ENCODE data around the gene PCTP.

PCTP gene

DNA sequence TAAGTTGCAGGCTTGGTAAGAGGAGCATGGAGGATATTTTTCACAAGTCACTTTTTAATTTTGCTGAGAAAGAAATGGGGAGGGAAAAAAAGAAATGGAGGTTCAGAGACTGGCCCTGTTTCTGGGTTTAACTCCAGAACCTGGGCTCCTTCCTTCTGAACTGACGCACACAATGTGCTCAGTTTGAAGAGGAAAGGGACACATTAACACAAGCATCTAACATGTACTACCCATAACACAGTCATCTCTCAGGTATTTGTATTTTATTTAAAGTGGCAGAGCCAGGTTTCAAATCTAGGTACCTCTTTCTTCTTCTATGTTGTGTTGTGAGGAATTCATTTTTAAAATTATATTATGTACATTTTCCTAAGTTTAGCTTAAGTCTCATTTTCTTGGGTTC is 22.9 kb upstream of the PCTP start:
- no peak for DNase-seq

DNA sequence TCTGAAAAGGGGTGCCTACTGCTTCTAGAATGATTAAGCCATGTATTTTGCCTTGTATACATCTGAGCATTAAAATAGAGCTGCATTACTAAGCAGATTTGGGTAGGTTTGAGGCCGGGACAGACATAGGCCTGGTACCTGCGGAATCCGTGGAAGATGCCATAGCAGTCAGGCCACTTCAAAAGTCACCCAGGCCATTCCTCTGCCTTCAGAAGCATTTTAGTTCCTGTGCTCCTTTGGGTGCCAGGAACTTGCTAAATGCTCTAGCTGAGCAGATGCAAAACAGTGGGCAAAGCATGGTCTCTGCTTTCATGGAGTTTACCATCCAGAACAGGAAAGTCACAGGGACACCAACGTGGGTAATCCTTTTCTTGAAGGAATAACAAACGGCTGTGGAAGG is 22.5 kb upstream of the PCTP start:
- DNase-seq = no peak

DNA sequence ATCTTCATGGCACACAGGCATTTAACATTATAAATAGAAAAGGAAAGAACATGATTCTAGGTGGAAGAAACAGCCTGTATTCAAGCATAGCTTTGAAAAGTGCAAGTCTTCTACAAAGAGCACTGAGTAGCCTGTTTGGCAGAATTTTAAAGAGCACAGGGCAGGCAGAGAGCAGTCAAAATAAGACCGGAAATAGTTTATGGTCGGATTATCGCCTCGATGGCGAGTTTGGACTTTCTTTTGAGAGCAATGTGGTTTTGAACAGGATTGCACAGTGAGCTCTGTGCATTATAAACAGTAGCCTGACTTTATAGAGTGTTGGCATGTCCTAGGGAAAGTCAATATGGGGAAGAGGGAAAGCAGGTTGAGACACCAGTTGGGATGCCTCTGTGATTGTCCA is 22.0 kb upstream of the PCTP start:
- DNase-seq = no peak

DNA sequence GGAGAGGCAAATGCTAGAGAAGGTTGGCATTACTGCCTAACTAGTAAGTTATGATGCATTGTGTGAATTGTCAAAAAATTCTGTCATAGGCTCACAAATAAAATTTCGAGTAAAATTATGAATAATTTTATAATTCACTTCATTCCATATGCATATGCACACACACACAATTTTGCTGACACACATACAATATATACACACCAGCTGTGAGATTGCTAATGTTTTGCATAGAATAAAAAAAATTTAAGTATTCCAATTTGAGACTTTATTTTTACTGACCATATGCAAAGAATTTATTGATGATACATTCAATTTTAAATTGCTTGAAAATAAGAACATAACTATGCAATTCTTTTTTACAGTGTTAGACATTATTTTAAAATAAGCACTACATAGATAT is 21.4 kb upstream of the PCTP start:
- DNase-seq = no peak

DNA sequence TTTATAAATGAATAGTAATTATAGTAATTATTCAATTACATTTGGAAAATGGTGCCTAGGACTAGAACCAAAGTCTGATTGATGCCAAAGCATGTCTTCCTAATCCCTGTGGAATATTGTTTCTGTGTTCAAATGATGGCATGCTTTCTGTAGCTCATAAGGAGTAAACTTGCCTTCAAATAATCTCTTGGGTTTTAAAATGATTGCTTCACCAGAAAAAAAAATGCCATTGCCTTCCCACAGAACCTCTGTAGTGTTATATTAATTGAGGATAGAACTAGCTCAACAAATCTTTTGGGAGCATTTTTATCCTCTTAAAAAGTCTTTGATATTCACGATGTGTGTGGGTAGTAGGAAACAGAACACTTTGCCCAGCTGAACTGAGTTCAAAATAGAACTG is 20.5 kb upstream of the PCTP start:
- DNase-seq = no peak

DNA sequence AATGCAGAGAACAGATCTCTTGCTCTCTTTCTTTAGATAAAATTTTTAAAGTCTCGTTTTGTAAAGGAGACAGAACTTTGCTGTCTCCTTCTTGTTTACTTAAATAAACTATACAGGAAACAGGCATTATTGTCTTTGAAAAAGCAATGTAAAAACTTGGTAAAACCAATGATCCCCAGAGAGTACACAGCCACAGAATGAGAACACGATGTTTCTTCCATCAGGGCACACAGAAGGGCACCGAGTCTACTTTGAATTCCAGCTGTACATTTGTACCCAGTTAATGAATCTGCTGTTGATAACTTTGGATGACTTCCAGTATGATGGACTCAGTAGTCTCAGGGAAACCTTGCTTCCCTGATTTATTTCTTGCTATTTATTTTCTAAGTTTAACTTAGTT is 20.0 kb upstream of the PCTP start:
- no peak for DNase-seq

DNA sequence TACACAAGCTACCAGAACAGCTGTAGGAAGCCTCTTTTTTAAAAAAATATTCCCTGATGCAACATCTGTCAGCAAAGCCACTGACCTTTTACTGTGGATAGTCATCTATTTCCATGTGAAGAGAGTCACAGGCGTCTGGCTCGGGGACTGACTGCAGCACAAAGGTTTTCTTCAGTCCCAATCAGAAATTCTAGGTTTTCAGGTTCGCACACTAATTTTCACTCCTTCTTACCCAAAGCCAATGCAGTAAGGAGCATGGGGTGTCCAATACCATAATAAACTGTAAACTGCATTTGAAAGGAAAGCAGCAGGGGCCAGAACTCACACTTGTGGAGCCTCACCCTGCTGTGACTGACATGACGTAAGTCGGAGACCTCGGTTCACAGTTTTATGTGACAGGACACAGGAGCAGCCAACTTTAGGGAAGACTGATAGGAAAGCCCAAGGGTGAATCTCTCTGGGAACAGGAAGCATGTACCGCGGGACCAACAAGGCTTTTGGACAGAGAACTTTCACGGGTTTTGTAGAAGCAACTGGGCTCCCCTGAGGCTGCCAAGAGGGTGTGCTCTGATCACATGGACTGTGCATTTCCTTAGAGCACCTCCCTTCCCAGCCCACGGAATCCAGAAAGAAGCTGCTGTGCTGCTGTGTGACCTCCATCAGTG is 19.1 kb upstream of the PCTP start:
- DNase-seq = peak; percentile 17

DNA sequence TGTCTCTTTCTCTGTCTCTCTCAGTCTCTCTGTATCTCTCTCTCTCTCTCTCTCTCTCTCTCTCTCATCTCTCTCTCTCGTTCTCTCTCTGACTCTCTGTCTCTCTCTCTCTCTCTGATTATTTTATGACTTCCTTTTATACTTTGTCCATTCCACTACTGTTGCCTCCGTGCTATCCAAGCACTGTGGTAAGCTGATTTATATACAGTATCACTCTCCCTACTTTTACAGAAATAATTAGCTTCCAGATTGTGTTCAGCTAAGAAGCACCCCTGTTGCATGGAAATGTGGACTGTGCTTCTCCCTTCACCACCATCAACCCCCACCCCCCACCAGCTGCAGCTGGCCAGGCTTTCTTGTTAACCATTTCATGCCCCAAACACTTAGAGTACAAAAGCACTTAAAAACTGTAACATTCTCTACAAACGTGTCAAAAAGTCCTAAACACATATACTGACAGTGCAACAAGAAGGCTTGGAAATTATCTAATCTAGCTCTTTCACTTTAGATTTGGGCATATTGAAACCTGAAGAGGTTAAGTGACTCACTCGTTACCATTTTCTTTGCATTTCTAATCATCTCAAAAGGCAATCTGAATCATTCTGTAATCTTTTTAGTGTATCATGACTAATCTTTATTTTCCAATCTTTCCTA is 16.6 kb upstream of the PCTP start:
- DNase-seq = no peak

DNA sequence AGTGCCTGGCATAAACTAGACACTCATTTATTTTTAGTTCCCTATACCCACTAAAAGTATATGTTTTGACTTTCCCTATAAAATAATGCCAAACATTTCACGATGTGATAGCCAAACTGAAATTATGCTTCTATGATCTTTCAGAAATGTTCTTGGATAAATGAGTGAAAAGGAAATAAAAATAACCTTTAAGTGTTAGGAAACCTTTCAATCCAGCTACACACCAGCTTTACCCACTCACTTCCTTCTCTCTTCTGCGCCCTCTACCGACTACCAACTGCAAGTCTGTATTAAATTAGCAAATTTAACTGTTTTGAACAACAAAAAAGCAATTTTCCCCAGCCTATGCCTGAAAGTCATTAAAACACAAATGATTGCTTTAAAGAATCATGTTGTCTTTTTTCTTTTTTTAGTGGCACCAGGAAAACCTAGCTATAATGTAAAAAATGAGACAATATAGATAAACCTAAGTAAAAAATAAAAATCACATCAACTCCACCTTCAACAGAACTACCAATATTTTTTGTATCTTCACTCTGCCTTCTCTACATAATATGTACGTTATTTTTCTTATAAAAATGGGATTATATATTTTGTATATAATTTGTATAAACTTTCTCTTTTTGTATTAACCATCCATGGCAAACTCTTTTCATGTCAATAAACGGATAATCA is 15.0 kb upstream of the PCTP start:
- DNase-seq = peak; percentile 63

DNA sequence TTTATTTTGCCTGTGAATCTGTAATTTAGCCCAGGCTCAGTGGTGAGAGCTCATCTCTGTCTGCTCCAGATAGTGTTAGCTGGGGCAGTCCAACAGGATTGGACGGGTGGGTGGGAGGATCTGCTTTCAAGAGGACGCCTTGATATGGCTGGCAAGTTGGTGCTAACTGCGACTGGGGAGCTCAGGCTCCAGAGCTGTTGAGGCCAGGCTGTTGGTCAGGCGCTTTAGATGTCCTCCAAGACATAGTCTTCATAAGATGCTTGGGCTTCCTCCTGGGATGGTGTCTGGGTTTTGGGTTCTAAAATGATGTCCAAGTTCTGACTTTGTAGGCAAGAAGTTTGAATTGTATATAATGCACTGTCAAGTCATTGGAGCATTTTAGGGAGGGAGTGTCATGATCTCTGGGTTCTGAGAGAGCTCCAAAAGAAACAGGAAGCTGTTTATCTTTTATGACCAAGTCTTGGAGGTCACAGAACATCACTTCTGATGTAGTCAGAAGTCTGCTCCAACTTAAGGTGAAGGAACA is 12.8 kb upstream of the PCTP start:
- no peak for DNase-seq

DNA sequence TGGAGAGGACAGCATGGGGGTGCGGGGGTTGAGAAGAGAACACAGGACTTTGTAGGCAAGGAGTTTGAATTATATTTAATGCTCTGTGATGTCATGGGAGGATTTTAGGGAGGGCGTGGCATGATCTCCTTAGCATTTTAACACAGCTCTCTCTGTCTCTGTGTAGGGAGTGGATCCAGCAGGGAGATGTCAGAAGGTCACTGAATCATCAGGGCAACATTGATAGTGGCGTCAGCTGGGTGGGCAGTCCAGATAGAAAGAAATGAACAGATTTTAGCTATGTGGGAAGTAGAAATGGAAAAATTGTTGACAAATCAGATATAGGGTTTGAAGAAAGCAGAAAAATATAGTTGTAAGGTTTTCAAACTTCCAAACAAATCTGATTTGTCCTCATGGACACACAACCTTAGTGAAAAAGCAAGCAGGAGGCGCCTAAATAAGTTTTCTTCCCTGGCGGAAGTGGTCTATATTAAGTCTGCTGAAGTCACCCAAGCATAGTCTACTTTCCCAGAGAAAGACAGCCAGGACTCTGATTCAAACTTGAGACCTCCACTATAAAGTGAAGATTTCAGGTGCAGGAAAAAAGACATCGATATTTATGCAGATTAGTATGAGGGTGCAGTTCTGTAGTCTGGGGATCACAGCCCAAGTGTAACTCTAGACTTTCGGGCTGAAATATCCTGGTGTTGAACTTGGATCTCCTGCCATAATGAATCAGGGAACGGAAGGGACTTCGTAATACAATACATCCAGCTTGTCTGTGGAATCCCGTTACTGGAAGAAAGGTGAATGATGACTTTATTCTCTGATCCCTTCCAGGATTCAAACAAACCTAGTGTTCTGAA is 10.1 kb upstream of the PCTP start:
- DNase-seq = no peak

DNA sequence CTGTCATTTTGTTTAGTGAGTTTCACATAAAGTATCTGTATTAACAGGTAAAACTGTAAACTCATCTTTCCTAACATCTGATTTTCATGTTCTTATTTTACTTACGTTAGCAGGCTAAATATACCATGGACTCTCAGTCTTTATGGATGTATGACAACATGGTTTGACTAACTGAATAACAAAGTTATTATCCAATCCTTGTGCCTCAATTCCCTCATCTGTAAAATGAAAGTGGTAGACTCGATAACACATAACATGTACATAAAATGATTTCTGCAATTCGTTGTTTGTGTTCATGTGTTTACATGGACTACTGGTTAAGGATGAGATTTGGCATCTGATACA is 9.5 kb upstream of the PCTP start:
- DNase-seq = no peak

DNA sequence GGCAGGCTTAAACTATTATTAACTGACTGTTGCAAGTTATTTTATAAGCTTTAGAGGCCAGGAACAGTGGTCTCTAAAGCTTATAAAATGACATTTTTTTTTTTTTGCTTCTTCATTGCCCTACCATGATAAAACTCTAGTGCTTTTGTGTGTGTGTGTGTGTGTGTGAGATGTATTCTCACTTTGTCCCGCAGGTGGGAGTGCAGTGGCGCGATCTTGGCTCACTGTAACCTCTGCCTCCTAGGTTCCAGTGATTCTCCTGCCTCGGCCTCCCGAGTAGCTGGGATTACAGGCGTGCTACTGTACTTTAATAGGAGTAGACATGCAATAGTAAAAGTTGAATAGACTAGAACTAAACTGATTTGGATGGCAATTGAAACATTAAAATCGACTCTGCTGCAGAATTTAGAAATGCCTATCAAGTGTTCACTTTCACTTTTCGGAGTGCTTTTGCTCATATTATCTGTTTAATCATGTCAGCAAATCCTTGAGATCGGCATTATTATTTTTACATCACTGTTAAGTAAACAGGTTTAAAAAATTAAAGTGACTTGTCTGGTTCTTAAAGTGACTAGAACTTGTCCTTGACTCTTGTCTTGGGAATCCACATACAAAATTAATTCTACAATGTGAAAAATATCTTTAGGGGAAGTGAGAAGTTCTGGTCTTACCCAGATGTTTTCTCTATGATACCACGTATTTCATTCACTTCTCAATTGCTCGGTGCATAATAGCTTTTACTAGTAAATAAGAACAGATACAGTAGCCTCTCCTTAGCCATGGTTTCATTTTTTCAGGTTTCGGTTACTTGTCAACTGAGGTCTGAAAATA is 8.4 kb upstream of the PCTP start:
- DNase-seq = no peak

DNA sequence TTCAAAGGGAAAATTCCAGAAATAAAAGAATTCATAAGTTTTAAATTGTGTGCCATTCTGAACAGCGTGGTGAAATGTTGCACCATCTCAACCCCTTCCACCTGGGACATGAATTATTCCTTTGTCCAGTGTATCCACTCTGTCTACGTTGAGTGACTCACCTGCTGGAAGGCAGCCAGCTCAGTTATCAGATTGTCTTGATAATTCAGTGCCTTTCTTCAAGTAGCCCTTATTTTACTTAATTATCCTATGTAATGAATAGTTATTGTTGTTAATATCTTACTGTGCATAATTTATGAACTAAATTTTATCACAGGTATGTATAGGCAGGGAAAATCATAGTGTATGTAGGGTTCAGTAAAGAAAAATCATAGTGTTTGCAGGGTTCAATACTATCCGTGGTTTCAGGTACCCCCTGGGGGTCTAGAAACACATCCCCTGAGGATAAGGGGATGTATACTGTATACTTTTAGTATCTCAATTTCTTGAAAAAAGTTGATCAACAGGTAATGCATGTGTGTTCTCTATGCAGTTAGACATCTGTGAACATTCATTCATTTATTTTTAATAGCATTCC is 7.7 kb upstream of the PCTP start:
- no peak for DNase-seq

DNA sequence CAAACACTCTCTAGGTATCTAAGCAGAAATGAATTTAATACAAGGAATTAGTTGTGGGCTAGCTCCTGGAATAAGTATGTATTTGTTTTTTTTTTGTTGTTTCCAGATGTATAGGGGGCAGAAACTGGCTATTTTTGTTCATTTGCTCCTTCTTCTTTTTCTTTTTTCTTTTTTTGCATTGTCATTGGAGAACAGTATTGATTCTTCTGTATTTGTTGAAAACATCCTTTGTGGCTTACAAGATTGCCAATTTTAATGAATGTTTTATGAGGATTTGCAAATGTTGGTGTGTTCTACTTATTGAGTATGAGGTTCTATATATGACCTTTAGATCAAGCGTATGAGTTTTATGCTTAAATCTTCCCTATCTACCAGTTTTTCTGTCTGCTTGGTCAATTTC is 5.6 kb upstream of the PCTP start:
- no peak for DNase-seq

DNA sequence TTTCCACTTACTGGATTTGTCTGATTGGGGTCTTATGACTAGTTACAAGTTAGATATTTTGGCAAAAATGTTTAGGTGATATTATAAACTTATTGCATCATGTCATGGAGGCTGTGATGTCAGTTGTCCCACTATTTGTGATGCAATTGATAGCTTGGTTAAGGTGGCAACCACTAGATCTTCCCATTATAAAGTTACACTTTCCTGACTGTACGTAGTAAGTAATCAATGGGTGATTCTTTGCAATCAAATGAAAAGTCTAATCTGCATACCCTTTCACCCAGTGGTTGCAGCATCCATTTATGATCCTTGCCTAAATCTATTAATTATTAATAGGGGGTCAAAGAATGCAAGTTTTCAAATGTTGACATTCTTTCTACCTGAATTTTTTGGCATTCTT is 4.4 kb upstream of the PCTP start:
- no peak for DNase-seq

DNA sequence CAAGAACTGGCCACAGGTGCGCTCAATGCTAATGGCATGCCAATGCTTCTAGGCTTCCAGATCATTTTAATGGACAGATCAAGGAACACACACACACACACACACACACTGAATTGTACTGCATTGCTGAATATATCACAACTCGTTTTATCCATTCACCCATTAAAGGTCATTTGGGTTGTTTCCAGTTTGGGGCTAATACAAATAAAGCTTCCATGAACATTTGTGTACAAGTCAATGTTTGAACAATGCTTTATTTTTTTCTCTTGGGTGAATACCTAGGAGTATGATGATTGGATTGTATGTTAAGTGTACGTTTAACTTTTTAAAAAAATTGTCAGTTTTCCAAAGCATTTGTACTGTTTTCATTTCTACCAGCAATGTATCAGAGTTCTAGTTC is 3.6 kb upstream of the PCTP start:
- DNase-seq = no peak

DNA sequence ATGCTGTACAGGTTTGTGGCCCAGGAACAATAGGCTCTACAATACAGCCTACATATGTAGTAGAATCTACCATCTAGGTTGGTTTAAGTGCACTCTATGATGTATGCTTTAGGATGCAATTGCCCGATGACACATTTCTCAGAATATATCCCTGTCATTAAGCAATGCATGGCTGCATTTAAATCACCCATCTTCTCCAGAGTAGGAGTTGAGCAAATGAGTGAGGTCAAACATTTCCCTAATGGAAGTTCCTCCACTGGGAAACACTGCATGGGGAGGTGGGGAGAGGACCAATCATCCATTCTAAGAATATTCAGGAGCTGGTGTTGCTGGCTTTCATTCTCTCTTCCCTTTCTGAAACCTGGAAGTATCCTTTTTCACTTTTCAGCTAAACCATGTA is 2.0 kb upstream of the PCTP start:
- DNase-seq = peak; percentile 36

DNA sequence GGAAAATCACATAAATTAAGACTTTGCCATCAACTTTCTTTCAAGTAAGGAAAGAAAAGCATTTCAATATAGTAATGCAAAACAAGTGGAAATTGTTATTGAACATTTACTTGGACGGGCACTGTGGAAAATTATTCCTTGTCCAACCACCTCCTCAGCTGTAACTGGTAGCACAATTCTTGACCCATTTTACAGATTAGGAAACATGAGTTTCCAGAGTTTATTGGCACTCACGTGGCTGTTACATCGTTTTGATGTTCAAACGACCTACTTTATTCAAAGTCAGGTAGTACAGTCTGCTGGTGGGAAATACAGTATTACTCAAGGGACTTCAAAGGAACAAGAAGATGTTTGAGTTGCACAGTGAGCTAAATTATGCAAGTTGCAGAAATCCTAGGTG is 866 bp upstream of the PCTP start:
- no peak for DNase-seq

DNA sequence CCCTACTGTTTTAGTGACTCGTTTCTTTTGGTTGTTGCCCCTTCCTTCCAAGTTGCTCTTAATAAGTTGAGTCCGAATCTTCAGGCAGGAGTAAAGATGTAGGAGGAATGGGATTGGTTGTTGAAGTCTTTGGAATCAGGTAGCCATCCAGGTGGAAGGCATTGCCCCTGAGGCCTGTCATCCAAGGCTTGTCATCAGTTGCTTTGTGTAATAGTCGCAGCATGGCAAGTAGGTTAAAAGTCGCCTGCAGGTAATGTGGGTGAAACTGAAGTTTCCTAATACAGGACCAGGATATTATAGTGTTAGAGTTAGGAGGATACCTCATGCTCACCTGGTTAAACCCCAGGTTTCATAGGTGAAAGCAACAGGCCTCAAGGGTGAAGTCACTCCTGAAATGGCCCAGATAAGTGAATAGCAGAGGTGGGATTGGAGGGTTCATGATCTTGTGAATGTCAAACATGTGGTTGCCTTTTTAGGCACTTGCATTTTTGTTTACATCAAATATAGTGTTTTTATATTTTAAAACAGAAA is 934 bp downstream of the PCTP start:
- DNase-seq = no peak

DNA sequence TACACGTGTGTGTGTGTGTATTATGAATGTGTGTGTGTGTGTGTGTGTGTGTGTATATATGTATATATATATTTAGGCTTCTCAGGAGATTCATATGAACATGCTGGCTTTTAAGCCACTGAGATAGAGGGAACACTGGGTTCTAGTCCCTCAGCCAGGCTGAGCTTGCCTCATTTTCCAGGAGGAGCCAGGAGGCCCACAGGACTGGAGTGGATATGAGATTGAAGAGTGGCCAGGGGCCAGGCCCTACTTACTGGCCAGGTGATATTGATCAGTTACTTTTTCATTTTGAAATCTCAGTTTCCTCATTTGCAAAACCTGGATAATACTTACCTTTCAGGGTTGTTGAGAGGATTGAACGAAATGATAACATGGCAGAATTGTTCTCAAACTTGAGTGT is 5.8 kb downstream of the PCTP start:
- DNase-seq = no peak

DNA sequence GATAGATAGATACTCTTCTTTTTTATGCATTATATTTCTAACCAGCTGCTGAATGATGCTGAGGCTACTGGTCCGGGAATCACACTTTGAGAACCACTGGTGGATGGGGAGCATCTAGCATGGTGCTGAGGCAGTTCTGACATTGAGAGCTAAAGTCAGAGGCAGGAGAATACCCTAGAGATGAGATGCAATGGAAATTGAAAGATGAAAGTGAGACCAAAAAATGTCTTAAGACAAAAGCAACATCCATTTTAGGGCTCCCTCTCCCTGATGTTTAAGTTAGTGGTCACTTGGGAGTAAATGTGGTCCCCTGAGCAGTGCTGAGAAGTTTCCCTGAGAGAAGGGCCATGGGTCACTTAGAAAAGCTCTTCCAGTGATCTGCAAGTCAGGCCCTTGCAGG is 6.8 kb downstream of the PCTP start:
- DNase-seq = no peak

All from inflammatory macrophage treated with lipopolysaccharide for 4 hours (primary cell).